Fibroblast of gingiva (primary cell): ENCODE data around the gene RIMKLB.
"Not testable (repeated sequence)": the region's sequence is repeated elsewhere in the genome, so short reads cannot be mapped to it uniquely, and the experiment has no call there.

ENCODE experiments used
- DNase-seq: peaks from one replicate; pipeline ENCODE4 v3.0.0-alpha.2; 2011; ENCODE audit warnings: low read depth

RIMKLB gene

GRCh38 chr12:8818526-8818925 lies 120.7 kb downstream of the RIMKLB start:
- DNase-seq = no peak

- no peak for DNase-seq
Measured at GRCh38 chr12:8819666-8819980, 121.8 kb downstream of the RIMKLB start.

- DNase-seq = not testable (repeated sequence)
Measured at GRCh38 chr12:8820676-8821407, 123.1 kb downstream of the RIMKLB start.

- no peak for DNase-seq
Measured at GRCh38 chr12:8821591-8821990, 123.8 kb downstream of the RIMKLB start.

GRCh38 chr12:8822298-8822697 lies 124.5 kb downstream of the RIMKLB start, which contains the start of gene A2ML1:
TSS of gene A2ML1 (plus strand) at chr12:8822621. CDS start at chr12:8822652, 31 bp downstream.
- DNase-seq = no peak

GRCh38 chr12:8823565-8824300 lies 125.9 kb downstream of the RIMKLB start:
- no peak for DNase-seq

GRCh38 chr12:8827551-8828256 lies 129.9 kb downstream of the RIMKLB start:
- DNase-seq = no peak

GRCh38 chr12:8828257-8829124 lies 130.7 kb downstream of the RIMKLB start:
- no peak for DNase-seq

- DNase-seq = no peak
Measured at GRCh38 chr12:8829125-8829518, 131.3 kb downstream of the RIMKLB start.

GRCh38 chr12:8829621-8830020 lies 131.8 kb downstream of the RIMKLB start:
- no peak for DNase-seq

- no peak for DNase-seq
Measured at GRCh38 chr12:8831116-8831515, 133.3 kb downstream of the RIMKLB start.

- no peak for DNase-seq
Measured at GRCh38 chr12:8832500-8832899, 134.7 kb downstream of the RIMKLB start.
